ENCODE measurements around the gene AKT1S1.

AKT1S1 gene

GRCh38 chr19:49869484-49870308 lies 7.5 kb downstream of the AKT1S1 start:
- DNase-seq (ENCODE audit: low read depth in 2 of 2, low spot score in 1 of 2), result peak; percentile 68 to 80

GRCh38 chr19:49869009-49869483 lies 8.1 kb downstream of the AKT1S1 start:
- peak in 1 of 2 donors; percentile 11 for DNase-seq (ENCODE audit: low read depth in 2 of 2, low spot score in 1 of 2)

GRCh38 chr19:49866933-49867782 lies 10.0 kb downstream of the AKT1S1 start, which contains the start of gene PNKP:
Gene PNKP (minus strand): TSS chr19:49867576. CDS start chr19:49867204, 372 bp downstream.
- peak; percentile 73 to 82 for DNase-seq (ENCODE audit: low read depth in 2 of 2, low spot score in 1 of 2)

GRCh38 chr19:49864890-49865289 lies 12.3 kb downstream of the AKT1S1 start:
- DNase-seq (ENCODE audit: low read depth in 2 of 2, low spot score in 1 of 2), result no peak

GRCh38 chr19:49863935-49864320 lies 13.2 kb downstream of the AKT1S1 start:
- no peak for DNase-seq (ENCODE audit: low read depth in 2 of 2, low spot score in 1 of 2)

GRCh38 chr19:49863254-49863934 lies 13.8 kb downstream of the AKT1S1 start:
- DNase-seq (ENCODE audit: low read depth in 2 of 2, low spot score in 1 of 2), result no peak

- no peak for DNase-seq (ENCODE audit: low read depth in 2 of 2, low spot score in 1 of 2)
These were observed 14.5 kb downstream of the AKT1S1 start for GRCh38 chr19:49862391-49863253.

- no peak for DNase-seq (ENCODE audit: low read depth in 2 of 2, low spot score in 1 of 2)
These were observed 15.4 kb downstream of the AKT1S1 start for GRCh38 chr19:49861541-49862378.

- DNase-seq (ENCODE audit: low read depth in 2 of 2, low spot score in 1 of 2), result no peak
These were observed 16.0 kb downstream of the AKT1S1 start for GRCh38 chr19:49861107-49861506.

GRCh38 chr19:49860336-49861102 lies 16.6 kb downstream of the AKT1S1 start:
- no peak for DNase-seq (ENCODE audit: low read depth in 2 of 2, low spot score in 1 of 2)

GRCh38 chr19:49859682-49860335 lies 17.3 kb downstream of the AKT1S1 start:
- DNase-seq (ENCODE audit: low read depth in 2 of 2, low spot score in 1 of 2), result no peak

- DNase-seq (ENCODE audit: low read depth in 2 of 2, low spot score in 1 of 2), result no peak
These were observed 18.8 kb downstream of the AKT1S1 start for GRCh38 chr19:49858088-49858985.

GRCh38 chr19:49857838-49858087 lies 19.4 kb downstream of the AKT1S1 start:
- no peak for DNase-seq (ENCODE audit: low read depth in 2 of 2, low spot score in 1 of 2)

- no peak for DNase-seq (ENCODE audit: low read depth in 2 of 2, low spot score in 1 of 2)
These were observed 19.9 kb downstream of the AKT1S1 start for GRCh38 chr19:49857061-49857837.

GRCh38 chr19:49856574-49857021 lies 20.6 kb downstream of the AKT1S1 start:
- no peak for DNase-seq (ENCODE audit: low read depth in 2 of 2, low spot score in 1 of 2)

- DNase-seq (ENCODE audit: low read depth in 2 of 2, low spot score in 1 of 2), result no peak
These were observed 21.2 kb downstream of the AKT1S1 start for GRCh38 chr19:49855676-49856573.
